ENCODE measurements around the gene RNLS. TPM values are rescaled to one million over a fixed set of nuclear protein-coding genes. Genes with fewer than 3 reads are reported as not detected.
"Not testable (repeated sequence)": the region's sequence is repeated elsewhere in the genome, so short reads cannot be mapped to it uniquely, and the experiment has no call there.

The RNLS gene
- total RNA-seq, 2 experiments from 2014 or later: 1.2 to 1.8 TPM

- Mint-ChIP-seq H3K9me3 (peaks cover 2% of the 10 kb centered on the region), H3K27me3 (peaks cover 14% of the 10 kb centered on the region), H3K4me3 (no peak overlapping the region), H3K27ac (no peak overlapping the region), H3K4me1 (peaks cover 9% of the 10 kb centered on the region), H3K36me3 (ENCODE audit: low read depth) (peaks cover 3% of the 10 kb centered on the region)
- POLR2A ChIA-PET: no interaction called here
- no peak for DNase-seq
- CTCF ChIA-PET: interaction anchor here (0.6 kb wide), 1 partner anchor 413 kb away, joined by 3 read pairs; no protein-coding TSS in a partner anchor
Measured at GRCh38 chr10:88499569-88500470, 83.3 kb downstream of the RNLS start.

GRCh38 chr10:88497913-88498312 is 85.2 kb downstream of the RNLS start:
- no peak overlapping the region for H3K4me3 Mint-ChIP-seq
- peaks cover 8% of the 10 kb centered on the region for H3K27me3 Mint-ChIP-seq
- peaks cover 2% of the 10 kb centered on the region for H3K9me3 Mint-ChIP-seq
- DNase-seq: no peak
- CTCF ChIA-PET: no interaction called here
- POLR2A ChIA-PET: no interaction called here
- no peak overlapping the region for H3K27ac Mint-ChIP-seq
- peaks cover 3% of the 10 kb centered on the region for H3K36me3 Mint-ChIP-seq (ENCODE audit: low read depth)
- H3K4me1 Mint-ChIP-seq: peaks cover 9% of the 10 kb centered on the region

GRCh38 chr10:88494537-88494936 is 88.6 kb downstream of the RNLS start:
- Mint-ChIP-seq H3K27ac (no peak overlapping the region), H3K36me3 (ENCODE audit: low read depth) (peaks cover 4% of the 10 kb centered on the region), H3K4me3 (no peak overlapping the region), H3K27me3 (peaks cover 11% of the 10 kb centered on the region), H3K4me1 (peaks cover 26% of the 10 kb centered on the region), H3K9me3 (no peaks in the 10 kb centered on the region)
- CTCF ChIA-PET: no interaction called here
- no peak for DNase-seq
- POLR2A ChIA-PET: no interaction called here

GRCh38 chr10:88493691-88494483 is 89.2 kb downstream of the RNLS start:
- no peak overlapping the region for H3K27ac Mint-ChIP-seq
- peaks cover 8% of the 10 kb centered on the region for H3K27me3 Mint-ChIP-seq
- CTCF ChIA-PET: interaction anchor here (0.7 kb wide), 1 partner anchor 368 kb away, joined by 3 read pairs; no protein-coding TSS in a partner anchor
- POLR2A ChIA-PET: no interaction called here
- peaks cover 32% of the 10 kb centered on the region for H3K4me1 Mint-ChIP-seq
- H3K36me3 Mint-ChIP-seq (ENCODE audit: low read depth): peaks cover 4% of the 10 kb centered on the region
- no peaks in the 10 kb centered on the region for H3K9me3 Mint-ChIP-seq
- DNase-seq: no peak
- H3K4me3 Mint-ChIP-seq: no peak overlapping the region

- DNase-seq: no peak
- Mint-ChIP-seq H3K4me3 (no peak overlapping the region), H3K27ac (no peak overlapping the region), H3K27me3 (peaks cover 8% of the 10 kb centered on the region), H3K9me3 (peaks cover 4% of the 10 kb centered on the region), H3K36me3 (ENCODE audit: low read depth) (peaks cover 4% of the 10 kb centered on the region), H3K4me1 (peaks cover 31% of the 10 kb centered on the region)
- ChIA-PET POLR2A (no interaction called here), CTCF (interaction anchor here (0.7 kb wide), 1 partner anchor 37 kb away, joined by 5 read pairs; no protein-coding TSS in a partner anchor)
Measured at GRCh38 chr10:88491314-88491713, 91.8 kb downstream of the RNLS start.

GRCh38 chr10:88490231-88490980 is 92.7 kb downstream of the RNLS start:
- Mint-ChIP-seq H3K27ac (no peak overlapping the region), H3K27me3 (peaks cover 4% of the 10 kb centered on the region), H3K36me3 (ENCODE audit: low read depth) (peaks cover 2% of the 10 kb centered on the region), H3K4me3 (no peak overlapping the region), H3K9me3 (peaks cover 4% of the 10 kb centered on the region), H3K4me1 (peaks cover 26% of the 10 kb centered on the region)
- DNase-seq: peak; percentile 39
- CTCF ChIA-PET: no interaction called here
- POLR2A ChIA-PET: no interaction called here

GRCh38 chr10:88489107-88489506 is 94.0 kb downstream of the RNLS start:
- H3K27ac Mint-ChIP-seq: no peak overlapping the region
- peaks cover 25% of the 10 kb centered on the region for H3K4me1 Mint-ChIP-seq
- H3K36me3 Mint-ChIP-seq (ENCODE audit: low read depth): peaks cover 1% of the 10 kb centered on the region
- peaks cover 4% of the 10 kb centered on the region for H3K9me3 Mint-ChIP-seq
- DNase-seq: no peak
- no peak overlapping the region for H3K4me3 Mint-ChIP-seq
- H3K27me3 Mint-ChIP-seq: peaks cover 3% of the 10 kb centered on the region
- ChIA-PET POLR2A (no interaction called here), CTCF (no interaction called here)

GRCh38 chr10:88486816-88487215 is 96.3 kb downstream of the RNLS start:
- DNase-seq; CTCF ChIA-PET; H3K27ac Mint-ChIP-seq; H3K27me3 Mint-ChIP-seq; H3K9me3 Mint-ChIP-seq; H3K36me3 Mint-ChIP-seq (ENCODE audit: low read depth); POLR2A ChIA-PET; H3K4me3 Mint-ChIP-seq: not testable (repeated sequence)
- H3K4me1 Mint-ChIP-seq: peaks cover 25% of the 10 kb centered on the region

GRCh38 chr10:88482220-88482619 is 100.9 kb downstream of the RNLS start:
- DNase-seq: no peak
- Mint-ChIP-seq H3K36me3 (ENCODE audit: low read depth) (no peaks in the 10 kb centered on the region), H3K27ac (no peak overlapping the region), H3K27me3 (peaks cover 7% of the 10 kb centered on the region), H3K4me1 (no peaks in the 10 kb centered on the region), H3K9me3 (peaks cover 4% of the 10 kb centered on the region), H3K4me3 (no peak overlapping the region)
- ChIA-PET POLR2A (no interaction called here), CTCF (no interaction called here)

- Mint-ChIP-seq H3K9me3 (no peaks in the 10 kb centered on the region), H3K27ac (no peak overlapping the region), H3K4me1 (no peaks in the 10 kb centered on the region), H3K4me3 (no peak overlapping the region), H3K36me3 (ENCODE audit: low read depth) (no peaks in the 10 kb centered on the region), H3K27me3 (peaks cover 7% of the 10 kb centered on the region)
- no peak for DNase-seq
- CTCF ChIA-PET: interaction anchor here (0.9 to 1.8 kb wide), 2 partner anchors 18 to 74 kb away, joined by 3 to 4 read pairs; no protein-coding TSS in a partner anchor
- POLR2A ChIA-PET: no interaction called here
Measured at GRCh38 chr10:88478256-88478655, 104.9 kb downstream of the RNLS start.

GRCh38 chr10:88477343-88478085 is 105.6 kb downstream of the RNLS start:
- H3K36me3 Mint-ChIP-seq (ENCODE audit: low read depth): no peaks in the 10 kb centered on the region
- no peaks in the 10 kb centered on the region for H3K9me3 Mint-ChIP-seq
- H3K4me1 Mint-ChIP-seq: no peaks in the 10 kb centered on the region
- peaks cover 7% of the 10 kb centered on the region for H3K27me3 Mint-ChIP-seq
- no peak overlapping the region for H3K4me3 Mint-ChIP-seq
- no peak for DNase-seq
- ChIA-PET POLR2A (no interaction called here), CTCF (interaction anchor here (0.9 to 1.8 kb wide), 2 partner anchors 18 to 75 kb away, joined by 3 to 4 read pairs; no protein-coding TSS in a partner anchor)
- H3K27ac Mint-ChIP-seq: no peak overlapping the region
